Activated B cell treated with CpG ODN at 0.5 μM for 24 hours (primary cell): ENCODE results near the gene PHYHD1. TPM values are rescaled to one million over a fixed set of nuclear protein-coding genes. Genes with fewer than 3 reads are reported as not detected.

Experiments
- ATAC-seq: fragments of 200-7000 bp; cut with Tn5 transposase; one replicate; pipeline ENCODE4 v1.10.0; 2021; ENCODE audit warnings: low read depth, mild to moderate bottlenecking, moderate library complexity
- CTCF ChIA-PET: fragments of 350-600 bp; sonication (Branson Sonifier 250); formaldehyde crosslinking; loops from one replicate; lab custom pipeline; 2021; ENCODE audit warnings: antibody characterized with exemption; lab: Charles Lee
- POLR2A ChIA-PET: fragments of 350-600 bp; sonication (Branson Sonifier 250); formaldehyde crosslinking; loops from one replicate; lab custom pipeline; 2021; ENCODE audit warnings: antibody characterized with exemption; lab: Charles Lee
- DNase-seq: peaks from one replicate; pipeline ENCODE4 v3.0.0; 2022
- H3K27ac Mint-ChIP-seq: one replicate; pipeline ENCODE4 v1.8.0; 2020; ENCODE audit warnings: mixed read lengths
- H3K27me3 Mint-ChIP-seq: one replicate; pipeline ENCODE4 v1.8.0; 2021; ENCODE audit warnings: mixed read lengths
- H3K36me3 Mint-ChIP-seq: one replicate; pipeline ENCODE4 v1.8.0; 2021; ENCODE audit warnings: low read depth, mixed read lengths
- H3K4me1 Mint-ChIP-seq: one replicate; pipeline ENCODE4 v1.8.0; 2021; ENCODE audit warnings: mixed read lengths
- H3K4me3 Mint-ChIP-seq: one replicate; pipeline ENCODE4 v1.8.0; 2020; ENCODE audit warnings: mild to moderate bottlenecking, mixed read lengths
- H3K9me3 Mint-ChIP-seq: one replicate; pipeline ENCODE4 v1.8.0; 2020; ENCODE audit warnings: mixed read lengths
- CTCF ChIP-seq: fragments of 200-600 bp; IDR thresholded peaks from one replicate; pipeline ENCODE4 v1.8.0; 2022; ENCODE audit warnings: antibody characterized with exemption, mild to moderate bottlenecking
- intact Hi-C: fragments of 100-400 bp; cut with micrococcal nuclease; formaldehyde crosslinking; loops from one replicate; pipeline ENCODE4 v1.15.1; 2024
- total RNA-seq: library from RNA; stranded (reverse); gene quantifications from 2 replicates; pipeline ENCODE4 v1.2.3, GENCODE V29; 2022

Gene PHYHD1
- total RNA-seq, 1 donor from 2014 or later = 0.86 TPM

- intact Hi-C loops = no loop called here
- H3K4me3 Mint-ChIP-seq = no peak overlapping the region
- no peak overlapping the region for H3K27ac Mint-ChIP-seq
- peaks cover 41% of the 10 kb centered on the region for H3K36me3 Mint-ChIP-seq
- H3K4me1 Mint-ChIP-seq = peaks cover 8% of the 10 kb centered on the region
- DNase-seq (no peak), ATAC-seq (no peak)
- H3K9me3 Mint-ChIP-seq = no peaks in the 10 kb centered on the region
- POLR2A ChIA-PET = no interaction called here
- no peaks in the 10 kb centered on the region for H3K27me3 Mint-ChIP-seq
- CTCF ChIA-PET = interaction anchor here (0.9 kb wide), 1 partner anchor 12 kb away, joined by 3 read pairs; no protein-coding TSS in a partner anchor
- TF ChIP-seq CTCF = no peak
Measured at GRCh38 chr9:128916204-128916603, 4.6 kb upstream of the PHYHD1 start.

- no peaks in the 10 kb centered on the region for H3K9me3 Mint-ChIP-seq
- H3K4me3 Mint-ChIP-seq = no peak overlapping the region
- ATAC-seq (no peak), DNase-seq (no peak)
- H3K27ac Mint-ChIP-seq = no peak overlapping the region
- H3K27me3 Mint-ChIP-seq = no peaks in the 10 kb centered on the region
- CTCF ChIA-PET = interaction anchor here (0.9 kb wide), 1 partner anchor 11 kb away, joined by 3 read pairs; no protein-coding TSS in a partner anchor
- intact Hi-C loops = no loop called here
- peaks cover 41% of the 10 kb centered on the region for H3K36me3 Mint-ChIP-seq
- TF ChIP-seq CTCF = no peak
- H3K4me1 Mint-ChIP-seq = peaks cover 11% of the 10 kb centered on the region
- POLR2A ChIA-PET = no interaction called here
Measured at GRCh38 chr9:128916745-128917144, 4.0 kb upstream of the PHYHD1 start.

GRCh38 chr9:128917151-128917849, 3.5 kb upstream of the PHYHD1 start:
- Mint-ChIP-seq H3K36me3 (peaks cover 40% of the 10 kb centered on the region), H3K4me3 (no peak overlapping the region), H3K27me3 (no peaks in the 10 kb centered on the region), H3K9me3 (no peaks in the 10 kb centered on the region), H3K27ac (no peak overlapping the region), H3K4me1 (peaks cover 12% of the 10 kb centered on the region)
- POLR2A ChIA-PET = no interaction called here
- no peak for TF ChIP-seq CTCF
- no peak for DNase-seq
- no peak for ATAC-seq
- CTCF ChIA-PET = no interaction called here
- intact Hi-C loops = no loop called here

DNA sequence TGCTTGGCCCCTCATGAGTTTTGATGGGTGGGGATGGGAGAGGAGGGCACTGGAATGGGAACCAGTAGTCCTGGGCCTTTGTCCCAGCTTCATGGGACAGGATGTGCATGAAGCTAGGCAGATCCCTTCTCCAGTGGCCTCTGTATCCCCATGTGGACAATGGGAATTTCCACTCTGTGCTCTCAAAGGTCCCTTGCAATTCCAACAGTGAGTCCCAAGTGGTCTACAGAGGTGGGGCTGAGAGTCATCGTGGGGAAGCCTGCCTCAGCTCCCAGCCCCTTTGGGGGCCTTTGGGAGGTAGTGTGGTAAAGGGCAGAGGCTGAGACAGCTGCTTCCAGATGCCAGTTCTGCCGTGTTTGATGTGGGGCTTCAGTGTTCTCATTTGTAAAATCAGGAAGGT, 1.9 kb upstream of the PHYHD1 start:
- peaks cover 30% of the 10 kb centered on the region for H3K36me3 Mint-ChIP-seq
- no peak overlapping the region for H3K4me3 Mint-ChIP-seq
- no peak for ATAC-seq
- CTCF ChIA-PET = interaction anchor here (1.7 kb wide), 1 partner anchor 9 kb away, joined by 7 read pairs; no protein-coding TSS in a partner anchor
- DNase-seq = no peak
- peaks cover 4% of the 10 kb centered on the region for H3K4me1 Mint-ChIP-seq
- intact Hi-C loops = no loop called here
- H3K27ac Mint-ChIP-seq = no peak overlapping the region
- POLR2A ChIA-PET = no interaction called here
- H3K27me3 Mint-ChIP-seq = no peaks in the 10 kb centered on the region
- H3K9me3 Mint-ChIP-seq = no peaks in the 10 kb centered on the region
- TF ChIP-seq CTCF = no peak

DNA sequence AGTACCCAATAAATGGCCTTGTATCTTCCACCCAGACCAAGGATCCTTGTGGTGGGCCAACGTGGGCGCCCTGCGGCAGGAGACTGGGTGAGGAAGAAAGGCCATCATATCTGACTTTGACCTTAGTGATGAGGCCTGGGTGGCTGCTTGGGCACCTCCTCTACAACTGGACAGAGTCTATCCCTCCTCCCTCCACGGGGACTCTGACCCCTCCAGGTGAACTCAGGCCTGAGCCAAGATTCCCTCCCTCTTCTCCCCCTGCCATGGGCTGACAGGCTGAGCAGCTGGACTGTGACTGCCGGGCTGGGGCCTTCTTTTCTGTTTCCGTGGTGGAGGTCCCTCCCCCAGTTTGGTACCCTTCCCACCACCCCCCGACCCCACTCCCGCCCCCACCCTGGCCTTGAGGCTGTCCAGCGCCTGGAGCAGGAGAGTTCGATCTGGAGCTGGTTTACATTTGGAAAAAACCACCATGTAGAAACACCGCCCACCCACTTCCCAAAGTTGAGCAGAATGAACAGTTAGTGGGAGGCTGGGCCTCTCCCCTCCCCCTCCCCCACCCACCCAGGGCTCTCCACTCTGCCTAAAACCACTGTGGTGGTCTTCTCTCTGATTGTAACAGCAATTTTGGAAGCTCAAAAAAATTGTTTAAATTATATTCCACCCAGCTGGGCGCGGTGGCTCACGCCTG, 1.2 kb upstream of the PHYHD1 start:
- intact Hi-C loops = no loop called here
- TF ChIP-seq CTCF = no peak
- ChIA-PET CTCF (interaction anchor here (1.7 kb wide), 1 partner anchor 9 kb away, joined by 7 read pairs; no protein-coding TSS in a partner anchor), POLR2A (interaction anchor here (0.6 kb wide), 1 partner anchor 11 kb away, joined by 7 read pairs; no protein-coding TSS in a partner anchor)
- ATAC-seq = no peak
- Mint-ChIP-seq H3K9me3 (no peaks in the 10 kb centered on the region), H3K4me3 (no peak overlapping the region), H3K27ac (no peak overlapping the region), H3K4me1 (peaks cover 4% of the 10 kb centered on the region), H3K36me3 (peaks cover 30% of the 10 kb centered on the region), H3K27me3 (no peaks in the 10 kb centered on the region)
- no peak for DNase-seq
